Neural cell (in vitro differentiated cells): Measurements from ENCODE around the gene ERICH4. TPM values are rescaled to one million over a fixed set of nuclear protein-coding genes. Genes with fewer than 3 reads are reported as not detected.
"Not testable (repeated sequence)": the region's sequence is repeated elsewhere in the genome, so short reads cannot be mapped to it uniquely, and the experiment has no call there.

ENCODE experiments used
- H2AFZ ChIP-seq: fragments of 200-600, 300-800 bp; sonication (generic), shearing (Covaris generic); 2 replicates; pipeline ENCODE4 v1.6.0; 2014; ENCODE audit warnings: low read depth, mild to moderate bottlenecking, antibody characterized with exemption, low read length, moderate library complexity
- H3F3A ChIP-seq: fragments of 200-600 bp; shearing (Covaris generic); 2 replicates; pipeline ENCODE4 v1.6.1; 2016; ENCODE audit warnings: mild to moderate bottlenecking, moderate library complexity, mixed read lengths, antibody characterized with exemption, low read length; ENCODE audit not compliant: insufficient read depth, poor library complexity, severe bottlenecking
- H3K27ac ChIP-seq: fragments of 200-600, 300-800 bp; sonication (generic), shearing (Covaris generic); 2 replicates; pipeline ENCODE4 v1.5.1; 2014; ENCODE audit warnings: mild to moderate bottlenecking, low read length, moderate library complexity
- H3K27me3 ChIP-seq: fragments of 300-800, 200-600 bp; sonication (generic), shearing (Covaris generic); 2 replicates; pipeline ENCODE4 v1.6.0; 2014; ENCODE audit warnings: mild to moderate bottlenecking, low read depth, low read length, moderate library complexity; ENCODE audit not compliant: insufficient read depth
- H3K36me3 ChIP-seq: fragments of 300-800, 200-600 bp; sonication (generic), shearing (Covaris generic); 2 replicates; pipeline ENCODE4 v1.5.1; 2014; ENCODE audit warnings: mild to moderate bottlenecking, antibody characterized with exemption, low read length, moderate library complexity; ENCODE audit not compliant: insufficient read depth
- H3K4me2 ChIP-seq: fragments of 300-800, 200-600 bp; sonication (generic), shearing (Covaris generic); 2 replicates; pipeline ENCODE4 v1.6.0; 2014; ENCODE audit warnings: mild to moderate bottlenecking, low read length
- H3K4me3 ChIP-seq: fragments of 300-800, 200-600 bp; sonication (generic), shearing (Covaris generic); 2 replicates; pipeline ENCODE4 v1.5.1; 2014; ENCODE audit warnings: mild to moderate bottlenecking, low read length, moderate library complexity
- H3K79me2 ChIP-seq: fragments of 200-600 bp; shearing (Covaris generic); replicated peaks from 2 replicates; pipeline ENCODE4 v1.6.0; 2014; ENCODE audit warnings: mild to moderate bottlenecking, low read length, moderate library complexity; ENCODE audit not compliant: insufficient read depth
- H3K9ac ChIP-seq: fragments of 300-800, 200-600 bp; sonication (generic), shearing (Covaris generic); 2 replicates; pipeline ENCODE4 v1.6.1; 2016; ENCODE audit warnings: mild to moderate bottlenecking, low read length, mixed read lengths
- H3K9me2 ChIP-seq: fragments of 200-600 bp; shearing (Covaris generic); 2 replicates; pipeline ENCODE4 v1.6.1; 2016; ENCODE audit warnings: mild to moderate bottlenecking, low read length, mixed read lengths; ENCODE audit not compliant: insufficient read depth
- H3K9me3 ChIP-seq: fragments of 200-600, 300-800 bp; sonication (generic), shearing (Covaris generic); 2 replicates; pipeline ENCODE4 v1.6.1; 2016; ENCODE audit warnings: mild to moderate bottlenecking, mixed run types, low read length, moderate library complexity, mixed read lengths
- H4K20me1 ChIP-seq: fragments of 200-600 bp; shearing (Covaris generic); 2 replicates; pipeline ENCODE4 v1.6.1; 2016; ENCODE audit warnings: mild to moderate bottlenecking, mixed run types; ENCODE audit not compliant: insufficient read depth
- CTCF ChIP-seq: fragments of 450-650 bp; IDR thresholded peaks from 2 replicates; pipeline ENCODE4 v1.5.1; 2014; ENCODE audit warnings: antibody characterized with exemption, mild to moderate bottlenecking, moderate library complexity; ENCODE audit not compliant: poor library complexity, severe bottlenecking
- EP300 ChIP-seq: fragments of 450-650 bp; conservative IDR thresholded peaks from 2 replicates; pipeline ENCODE4 v1.6.1; 2014; ENCODE audit warnings: antibody characterized with exemption, mild to moderate bottlenecking, moderate library complexity; ENCODE audit not compliant: poor library complexity, severe bottlenecking
- EZH2 ChIP-seq: fragments of 200-600, 300-800 bp; shearing (Covaris generic), sonication (generic); IDR thresholded peaks from 2 replicates; pipeline ENCODE4 v1.6.1; 2014; ENCODE audit warnings: antibody characterized with exemption, low read length, borderline replicate concordance, mild to moderate bottlenecking; ENCODE audit not compliant: insufficient read depth, poor library complexity, severe bottlenecking
- MXI1 ChIP-seq: fragments of 450-650 bp; conservative IDR thresholded peaks from 2 replicates; pipeline ENCODE4 v1.6.1; 2014; ENCODE audit warnings: antibody characterized with exemption, mild to moderate bottlenecking; ENCODE audit not compliant: poor library complexity, severe bottlenecking
- POLR2AphosphoS5 ChIP-seq: IDR thresholded peaks from 2 replicates; pipeline ENCODE4 v1.6.1; 2012
- RAD21 ChIP-seq: fragments of 450-650 bp; conservative IDR thresholded peaks from 2 replicates; pipeline ENCODE4 v1.6.1; 2014; ENCODE audit warnings: antibody characterized with exemption, mild to moderate bottlenecking, moderate library complexity
- REST ChIP-seq: IDR thresholded peaks from 2 replicates; pipeline ENCODE4 v1.6.1; 2012; ENCODE audit warnings: borderline replicate concordance
- SMC3 ChIP-seq: fragments of 450-650 bp; conservative IDR thresholded peaks from 2 replicates; pipeline ENCODE4 v1.6.1; 2014; ENCODE audit warnings: antibody characterized with exemption, mild to moderate bottlenecking, moderate library complexity; ENCODE audit not compliant: poor library complexity
- TAF1 ChIP-seq: IDR thresholded peaks from 2 replicates; pipeline ENCODE4 v1.6.1; 2012; ENCODE audit warnings: low read depth
- polyA plus RNA-seq: library from polyadenylated mRNA; depleted of rRNA; stranded (reverse); fragments of >200 nt; gene quantifications from 2 replicates; pipeline ENCODE4 v1.2.3, GENCODE V29; 2014

The ERICH4 gene
- polyA plus RNA-seq, 1 donor from 2014 or later = not detected

- Histone ChIP-seq H3K4me2 (no peak overlapping the region), H3K9me3 (no peaks in the 10 kb centered on the region), H3F3A (no peaks in the 10 kb centered on the region), H4K20me1 (no peaks in the 10 kb centered on the region), H3K79me2 (no peaks in the 10 kb centered on the region), H2AFZ (no peak overlapping the region), H3K27ac (no peak overlapping the region), H3K9ac (no peak overlapping the region), H3K27me3 (no peaks in the 10 kb centered on the region), H3K36me3 (no peaks in the 10 kb centered on the region), H3K4me3 (no peak overlapping the region), H3K9me2 (no peaks in the 10 kb centered on the region)
- no peak for TF ChIP-seq RAD21
- TF ChIP-seq SMC3 = no peak
- no peak for TF ChIP-seq REST
- TF ChIP-seq EZH2 = no peak
- no peak for TF ChIP-seq POLR2AphosphoS5
- TF ChIP-seq TAF1 = no peak
- TF ChIP-seq EP300 = no peak
- no peak for TF ChIP-seq CTCF
- TF ChIP-seq MXI1 = no peak
Observed at GRCh38 chr19:41457241-41457640, 14.3 kb downstream of the ERICH4 start.

- no peak overlapping the region for H2AFZ ChIP-seq
- H3K9me3 ChIP-seq = no peaks in the 10 kb centered on the region
- no peaks in the 10 kb centered on the region for H3F3A ChIP-seq
- H3K36me3 ChIP-seq = no peaks in the 10 kb centered on the region
- no peak overlapping the region for H3K4me3 ChIP-seq
- H3K27ac ChIP-seq = no peak overlapping the region
- no peak overlapping the region for H3K9ac ChIP-seq
- no peaks in the 10 kb centered on the region for H4K20me1 ChIP-seq
- no peak overlapping the region for H3K4me2 ChIP-seq
- peaks cover 3% of the 10 kb centered on the region for H3K27me3 ChIP-seq
- TF ChIP-seq REST (no peak), EP300 (no peak), RAD21 (no peak), MXI1 (no peak), POLR2AphosphoS5 (no peak), CTCF (no peak)
- H3K9me2 ChIP-seq = no peaks in the 10 kb centered on the region
- H3K79me2 ChIP-seq = no peaks in the 10 kb centered on the region
Observed at GRCh38 chr19:41462497-41462896, 19.5 kb downstream of the ERICH4 start.

GRCh38 chr19:41463257-41464256 lies 20.6 kb downstream of the ERICH4 start:
- H4K20me1 ChIP-seq, H3K79me2 ChIP-seq, H3K36me3 ChIP-seq, H3K9me2 ChIP-seq, H3K27ac ChIP-seq, H3K27me3 ChIP-seq, H2AFZ ChIP-seq, H3K9me3 ChIP-seq, H3K4me3 ChIP-seq, H3K9ac ChIP-seq, H3F3A ChIP-seq, H3K4me2 ChIP-seq: not testable (repeated sequence)
